ENCODE measurements around the gene ADAMTS16. TPM values are rescaled to one million over a fixed set of nuclear protein-coding genes. Genes with fewer than 3 reads are reported as not detected.

ADAMTS16 gene
- total and polyA plus RNA-seq, 2 donors from 2014 or later: 5.6 to 7.5 TPM

DNA sequence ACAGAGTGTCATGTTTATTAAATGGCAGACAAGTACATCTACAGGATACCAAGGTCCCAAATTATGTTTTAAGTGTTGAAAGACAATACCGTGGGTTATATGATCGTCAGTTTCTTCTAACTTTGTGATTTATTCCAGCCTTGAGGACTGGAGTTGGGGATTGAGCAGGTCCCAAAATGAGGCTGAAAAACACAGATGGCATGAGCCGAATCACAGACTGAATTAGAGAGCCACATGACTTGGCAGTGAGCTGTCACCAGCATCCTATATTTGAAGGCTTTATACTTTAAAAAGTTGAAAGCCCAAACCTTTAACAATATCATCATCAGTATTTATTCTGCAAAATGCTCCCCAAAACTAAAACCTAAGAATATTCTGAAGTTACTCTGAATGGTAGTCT is 79.4 kb downstream of the ADAMTS16 start:
- no peak overlapping the region for H3K9ac ChIP-seq (ENCODE audit: low read length in 3 of 3)
- H3K4me3 ChIP-seq (ENCODE audit: low read length in 3 of 3): no peak overlapping the region
- H3K27ac ChIP-seq (ENCODE audit: low read depth in 2 of 2, low read length in 2 of 2): no peak overlapping the region
- no peaks in the 10 kb centered on the region for H3K9me3 ChIP-seq (ENCODE audit: control insufficient read depth in 2 of 3, insufficient read depth in 1 of 3, low read length in 3 of 3)
- intact Hi-C loops (cut with DNase I): no loop called here
- TF ChIP-seq, protein P1, sequence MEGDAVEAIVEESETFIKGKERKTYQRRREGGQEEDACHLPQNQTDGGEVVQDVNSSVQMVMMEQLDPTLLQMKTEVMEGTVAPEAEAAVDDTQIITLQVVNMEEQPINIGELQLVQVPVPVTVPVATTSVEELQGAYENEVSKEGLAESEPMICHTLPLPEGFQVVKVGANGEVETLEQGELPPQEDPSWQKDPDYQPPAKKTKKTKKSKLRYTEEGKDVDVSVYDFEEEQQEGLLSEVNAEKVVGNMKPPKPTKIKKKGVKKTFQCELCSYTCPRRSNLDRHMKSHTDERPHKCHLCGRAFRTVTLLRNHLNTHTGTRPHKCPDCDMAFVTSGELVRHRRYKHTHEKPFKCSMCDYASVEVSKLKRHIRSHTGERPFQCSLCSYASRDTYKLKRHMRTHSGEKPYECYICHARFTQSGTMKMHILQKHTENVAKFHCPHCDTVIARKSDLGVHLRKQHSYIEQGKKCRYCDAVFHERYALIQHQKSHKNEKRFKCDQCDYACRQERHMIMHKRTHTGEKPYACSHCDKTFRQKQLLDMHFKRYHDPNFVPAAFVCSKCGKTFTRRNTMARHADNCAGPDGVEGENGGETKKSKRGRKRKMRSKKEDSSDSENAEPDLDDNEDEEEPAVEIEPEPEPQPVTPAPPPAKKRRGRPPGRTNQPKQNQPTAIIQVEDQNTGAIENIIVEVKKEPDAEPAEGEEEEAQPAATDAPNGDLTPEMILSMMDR (IDR thresholded peaks at IDR 0.05; ENCODE audit: borderline replicate concordance, extremely low read depth, insufficient read depth): no peak
- no peak for DNase-seq
- H3K36me3 ChIP-seq (ENCODE audit: control insufficient read depth in 2 of 3, insufficient read depth in 3 of 3, low read length in 3 of 3): peaks cover 0 to 2% (median 0%) of the 10 kb centered on the region in 3 donors
- H3K4me1 ChIP-seq (ENCODE audit: control insufficient read depth in 2 of 3, insufficient read depth in 2 of 3, low read depth in 1 of 3, low read length in 3 of 3): no peaks in the 10 kb centered on the region
- no peak for FAIRE-seq
- H3K27me3 ChIP-seq (ENCODE audit: control insufficient read depth, insufficient read depth, low read length): no peaks in the 10 kb centered on the region

DNA sequence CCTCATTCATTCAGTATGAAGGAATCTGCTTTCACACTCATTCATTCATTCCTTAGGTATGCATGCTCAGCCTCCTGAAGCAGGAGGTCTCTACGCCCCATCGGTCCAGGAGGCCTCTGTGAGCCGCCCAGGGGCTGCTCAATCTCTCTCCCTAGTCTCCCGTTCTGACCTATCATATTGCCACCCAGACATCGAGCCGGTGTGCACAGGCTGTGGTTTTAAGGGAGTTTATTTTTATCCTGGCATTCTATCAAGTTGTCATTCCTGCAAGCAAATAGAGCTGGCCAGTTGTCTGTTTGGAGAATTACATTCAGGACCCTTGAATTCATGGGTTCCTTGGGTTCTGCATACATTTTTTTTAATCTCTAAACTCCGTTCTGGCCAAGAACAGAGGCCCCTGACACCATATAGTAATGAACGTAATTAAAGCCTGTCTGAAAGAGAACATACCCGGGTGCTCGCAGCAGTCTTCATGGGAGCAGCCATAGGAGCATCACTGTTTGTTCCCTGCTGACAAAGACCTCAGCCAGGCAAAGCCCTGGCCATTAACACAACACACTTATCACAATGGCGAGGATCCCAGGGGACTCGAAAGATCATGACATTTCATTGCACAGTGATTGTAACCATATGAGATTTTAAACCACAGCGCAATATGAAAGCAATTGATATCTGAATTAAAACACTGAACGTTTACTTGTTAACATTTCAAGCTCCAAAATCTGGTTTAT is 80.9 kb downstream of the ADAMTS16 start:
- H3K27me3 ChIP-seq (ENCODE audit: control insufficient read depth, insufficient read depth, low read length): no peaks in the 10 kb centered on the region
- H3K9ac ChIP-seq (ENCODE audit: low read length in 3 of 3): no peak overlapping the region
- no peak overlapping the region for H3K4me3 ChIP-seq (ENCODE audit: low read length in 3 of 3)
- TF ChIP-seq, protein P1 (IDR thresholded peaks at IDR 0.05; ENCODE audit: borderline replicate concordance, extremely low read depth, insufficient read depth): no peak
- FAIRE-seq (no peak), DNase-seq (peak in 3 of 5 donors; percentile 26 to 48 (median 28))
- no peaks in the 10 kb centered on the region for H3K4me1 ChIP-seq (ENCODE audit: control insufficient read depth in 2 of 3, insufficient read depth in 2 of 3, low read depth in 1 of 3, low read length in 3 of 3)
- no peak overlapping the region for H3K27ac ChIP-seq (ENCODE audit: low read depth in 2 of 2, low read length in 2 of 2)
- intact Hi-C loops (cut with DNase I): no loop called here
- peaks cover 0 to 2% (median 0%) of the 10 kb centered on the region in 3 donors for H3K36me3 ChIP-seq (ENCODE audit: control insufficient read depth in 2 of 3, insufficient read depth in 3 of 3, low read length in 3 of 3)
- no peaks in the 10 kb centered on the region for H3K9me3 ChIP-seq (ENCODE audit: control insufficient read depth in 2 of 3, insufficient read depth in 1 of 3, low read length in 3 of 3)

DNA sequence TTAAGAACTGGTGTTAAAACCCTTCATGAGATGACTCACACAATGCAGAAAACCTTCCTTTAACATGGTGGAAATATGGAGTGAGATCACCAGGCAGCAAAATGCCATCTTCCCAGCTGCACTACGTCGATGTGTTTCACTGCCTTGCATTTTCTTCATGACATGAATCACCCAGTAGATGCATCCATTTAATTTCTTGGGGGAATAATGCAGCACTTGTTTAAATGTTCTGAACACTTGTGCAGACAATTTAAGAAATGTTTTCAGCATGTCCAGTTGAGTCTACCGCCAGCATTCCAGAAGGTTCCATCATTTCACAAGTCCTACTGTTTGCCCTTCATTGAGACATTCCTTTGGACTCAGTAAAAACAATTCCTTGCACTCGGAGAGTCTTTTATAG is 81.6 kb downstream of the ADAMTS16 start:
- DNase-seq (no peak), FAIRE-seq (no peak)
- Histone ChIP-seq H3K9ac (ENCODE audit: low read length in 3 of 3) (no peak overlapping the region), H3K27me3 (ENCODE audit: control insufficient read depth, insufficient read depth, low read length) (no peaks in the 10 kb centered on the region), H3K9me3 (ENCODE audit: control insufficient read depth in 2 of 3, insufficient read depth in 1 of 3, low read length in 3 of 3) (no peaks in the 10 kb centered on the region), H3K4me1 (ENCODE audit: control insufficient read depth in 2 of 3, insufficient read depth in 2 of 3, low read depth in 1 of 3, low read length in 3 of 3) (no peaks in the 10 kb centered on the region), H3K36me3 (ENCODE audit: control insufficient read depth in 2 of 3, insufficient read depth in 3 of 3, low read length in 3 of 3) (peaks cover 0 to 2% (median 0%) of the 10 kb centered on the region in 3 donors), H3K4me3 (ENCODE audit: low read length in 3 of 3) (no peak overlapping the region), H3K27ac (ENCODE audit: low read depth in 2 of 2, low read length in 2 of 2) (no peak overlapping the region)
- TF ChIP-seq, protein P1 (IDR thresholded peaks at IDR 0.05; ENCODE audit: borderline replicate concordance, extremely low read depth, insufficient read depth): no peak
- intact Hi-C loops (cut with DNase I): no loop called here
